ENCODE results near the gene FZD10. TPM values are rescaled to one million over a fixed set of nuclear protein-coding genes. Genes with fewer than 3 reads are reported as not detected.

FZD10 gene
- total RNA-seq, 1 experiment from 2014 or later = not detected

- no peak overlapping the region for H2AFZ ChIP-seq (ENCODE audit: low read depth, low read length, poor library complexity, severe bottlenecking)
- ATAC-seq (no peak), DNase-seq (ENCODE audit: low read depth, low spot score) (no peak)
- H3K4me1 ChIP-seq (ENCODE audit: control insufficient read depth in 1 of 2, insufficient read depth in 2 of 2, low read length in 2 of 2) = no peaks in the 10 kb centered on the region
- BruUV-seq (replicated peaks) = no TSS peak
- H3K4me2 ChIP-seq (ENCODE audit: low read length) = no peak overlapping the region
- H3K9ac ChIP-seq (ENCODE audit: low read length) = no peak overlapping the region
- H3K4me3 ChIP-seq (replicated peaks in 1 of 2; ENCODE audit: low read depth in 1 of 2, low read length in 2 of 2) = no peak overlapping the region
- TF ChIP-seq YY1 (IDR thresholded peaks at IDR 0.05; ENCODE audit: extremely low read depth, insufficient replicate concordance, low read depth, low read length) (no peak), CTCF (IDR thresholded peaks at IDR 0.05 in 2 of 3, conservative IDR thresholded peaks at IDR 0.05 in 1 of 3; ENCODE audit: borderline replicate concordance in 1 of 3, insufficient read depth in 1 of 3, low read depth in 2 of 3, low read length in 2 of 3) (no peak), EZH2 (IDR thresholded peaks at IDR 0.05) (no peak), ZNF274 (IDR thresholded peaks at IDR 0.05; ENCODE audit: low read depth, low read length) (no peak), SP1 (IDR thresholded peaks at IDR 0.05; ENCODE audit: low read depth) (no peak), POLR2A (IDR thresholded peaks at IDR 0.05; ENCODE audit: borderline replicate concordance, extremely low read depth, insufficient read depth, insufficient read length) (no peak), ZBTB33 (IDR thresholded peaks at IDR 0.05; ENCODE audit: extremely low read depth, insufficient replicate concordance, low read length) (no peak)
- no peaks in the 10 kb centered on the region for H3K9me2 ChIP-seq (ENCODE audit: insufficient read depth)
- no peaks in the 10 kb centered on the region for H3K27me3 ChIP-seq (ENCODE audit: insufficient read depth, low read length)
- peaks cover 0 to 20% of the 10 kb centered on the region in 2 experiments; a peak in 2 of 4 replicates for H3K9me3 ChIP-seq (ENCODE audit: control insufficient read depth in 1 of 2, insufficient read depth in 1 of 2, low read depth in 1 of 2, low read length in 2 of 2)
- intact Hi-C loops (cut with micrococcal nuclease) = no loop called here
- RAD21 ChIA-PET (ENCODE audit: low non-redundant PET in 1 of 2, low total read pairs in 2 of 2, uncharacterized antibody in 2 of 2, unreplicated experiment in 2 of 2) = no interaction called here
- H3K27ac ChIP-seq (ENCODE audit: low read depth, low read length) = no peak overlapping the region
- POLR2A ChIA-PET = no interaction called here
- no peaks in the 10 kb centered on the region for H4K20me1 ChIP-seq (ENCODE audit: insufficient read depth)
- H3K36me3 ChIP-seq (ENCODE audit: control insufficient read depth in 1 of 2, insufficient read depth in 2 of 2, low read length in 2 of 2) = no peaks in the 10 kb centered on the region
- CTCF ChIA-PET = no interaction called here
- no peaks in the 10 kb centered on the region for H3K79me2 ChIP-seq (ENCODE audit: insufficient read depth, low read length)
These were observed 29.3 kb upstream of the FZD10 start for GRCh38 chr12:130132831-130133511.

All from HCT116 (cell line).